HG03521 (cell line): ENCODE data around the gene TIGAR.

Experiments
- ATAC-seq: cut with Tn5 transposase; IDR thresholded peaks from one replicate; pipeline ENCODE4 v1.9.1; 2021; ENCODE audit warnings: mild to moderate bottlenecking, moderate library complexity; ENCODE audit not compliant: unreplicated experiment

The TIGAR gene

DNA sequence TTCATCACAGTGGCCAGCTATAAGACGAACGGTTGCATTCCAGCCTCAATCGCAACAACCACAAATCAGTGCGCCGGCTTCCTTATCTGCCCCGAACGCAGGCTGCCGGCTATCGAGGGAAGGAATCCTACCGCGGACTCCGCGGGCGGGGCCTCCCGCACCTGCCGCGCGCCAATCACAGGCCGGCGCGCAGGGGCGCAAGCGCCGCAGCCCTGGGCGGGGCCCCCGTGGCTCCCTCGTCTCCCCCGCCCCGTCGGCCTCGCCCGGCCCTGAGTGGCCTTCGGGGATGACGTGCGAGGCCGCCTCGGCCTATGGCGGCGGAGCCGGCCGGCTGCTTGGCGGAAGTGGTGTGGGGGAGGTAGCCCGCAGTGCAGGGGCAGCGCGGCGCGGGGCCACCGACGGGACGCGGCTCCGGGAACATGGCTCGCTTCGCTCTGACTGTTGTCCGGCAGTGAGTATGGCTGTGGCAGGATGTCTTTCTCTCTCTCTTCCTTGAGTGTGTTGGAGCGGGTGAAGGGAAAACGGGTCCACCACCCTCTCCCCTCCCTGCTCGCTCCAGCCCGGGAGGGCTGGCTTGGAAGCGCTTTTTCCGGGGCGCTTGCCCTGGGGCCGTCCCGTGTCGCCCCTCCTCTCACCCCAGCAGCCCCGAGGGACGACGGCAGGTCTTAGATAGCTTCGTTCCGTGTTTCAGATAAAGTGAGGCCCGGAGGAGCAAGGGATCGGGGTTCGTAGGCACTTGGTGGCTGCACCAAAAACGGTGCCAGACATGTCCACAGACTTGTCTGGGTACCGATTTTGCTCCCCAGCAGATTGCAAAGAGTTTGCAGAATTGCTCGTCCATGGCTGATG is at the start of gene TIGAR:
Gene TIGAR, plus strand, starts transcription at position 361 of the 849 bp plus-strand sequence. Its CDS starts 59 bp downstream, at position 420.
- ATAC-seq, result peak; percentile 95

DNA sequence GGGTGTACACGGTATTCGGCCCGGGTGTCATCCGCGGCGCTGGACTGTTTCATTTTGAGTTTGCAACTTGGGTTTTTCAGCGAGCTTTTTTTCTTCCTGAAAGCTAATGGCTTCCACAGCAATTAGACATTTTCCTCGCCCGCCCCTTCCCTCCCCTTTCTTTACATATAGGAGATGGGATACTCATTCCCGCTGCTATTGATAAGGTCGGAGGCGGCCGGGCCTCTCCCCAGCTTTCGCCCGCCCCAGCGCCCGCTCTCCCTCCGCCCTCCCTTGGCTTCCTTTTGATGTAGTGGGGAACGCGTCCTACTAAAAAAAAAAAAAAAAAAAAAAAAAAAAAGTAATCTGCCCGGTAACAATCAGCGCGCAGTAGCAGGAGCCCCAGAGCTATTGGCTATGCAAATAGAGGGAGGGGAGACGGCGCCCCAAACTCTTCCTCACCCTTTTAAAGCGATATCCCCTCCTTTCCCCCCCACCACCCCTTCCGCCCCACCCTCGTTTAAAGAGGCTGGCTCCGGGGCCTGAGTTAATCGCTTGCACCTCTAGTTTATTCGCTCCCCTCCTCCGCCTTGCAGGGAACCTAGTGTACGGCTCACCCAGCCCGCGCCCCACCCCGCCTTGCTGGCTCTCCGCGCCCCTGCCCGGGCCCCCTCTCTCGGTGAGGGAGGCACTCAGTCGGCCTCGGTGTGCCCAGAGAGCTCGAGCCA is 49.1 kb upstream of the TIGAR start:
- ATAC-seq, result peak; percentile 45

- peak; percentile 9 for ATAC-seq
Measured at GRCh38 chr12:4272424-4273272, 48.4 kb upstream of the TIGAR start.

GRCh38 chr12:4273273-4273651 is 47.8 kb upstream of the TIGAR start:
- no peak for ATAC-seq

DNA sequence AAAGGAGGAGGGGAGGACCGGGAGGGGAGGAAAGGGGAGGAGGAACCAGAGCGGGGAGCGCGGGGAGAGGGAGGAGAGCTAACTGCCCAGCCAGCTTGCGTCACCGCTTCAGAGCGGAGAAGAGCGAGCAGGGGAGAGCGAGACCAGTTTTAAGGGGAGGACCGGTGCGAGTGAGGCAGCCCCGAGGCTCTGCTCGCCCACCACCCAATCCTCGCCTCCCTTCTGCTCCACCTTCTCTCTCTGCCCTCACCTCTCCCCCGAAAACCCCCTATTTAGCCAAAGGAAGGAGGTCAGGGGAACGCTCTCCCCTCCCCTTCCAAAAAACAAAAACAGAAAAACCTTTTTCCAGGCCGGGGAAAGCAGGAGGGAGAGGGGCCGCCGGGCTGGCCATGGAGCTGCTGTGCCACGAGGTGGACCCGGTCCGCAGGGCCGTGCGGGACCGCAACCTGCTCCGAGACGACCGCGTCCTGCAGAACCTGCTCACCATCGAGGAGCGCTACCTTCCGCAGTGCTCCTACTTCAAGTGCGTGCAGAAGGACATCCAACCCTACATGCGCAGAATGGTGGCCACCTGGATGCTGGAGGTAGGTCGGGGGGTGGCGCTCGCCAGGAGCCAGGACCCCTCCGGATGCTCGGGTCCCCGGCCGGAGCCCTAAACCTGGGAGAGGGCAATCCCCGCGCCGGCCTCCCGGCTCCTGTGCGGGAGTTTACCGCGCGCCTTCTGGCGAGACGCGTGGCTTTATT is 47.2 kb upstream of the TIGAR start, which contains the start of gene CCND2:
Gene CCND2, plus strand, starts transcription at position 111 of the 744 bp plus-strand sequence. Its CDS starts 279 bp downstream, at position 390.
- ATAC-seq, result no peak

DNA sequence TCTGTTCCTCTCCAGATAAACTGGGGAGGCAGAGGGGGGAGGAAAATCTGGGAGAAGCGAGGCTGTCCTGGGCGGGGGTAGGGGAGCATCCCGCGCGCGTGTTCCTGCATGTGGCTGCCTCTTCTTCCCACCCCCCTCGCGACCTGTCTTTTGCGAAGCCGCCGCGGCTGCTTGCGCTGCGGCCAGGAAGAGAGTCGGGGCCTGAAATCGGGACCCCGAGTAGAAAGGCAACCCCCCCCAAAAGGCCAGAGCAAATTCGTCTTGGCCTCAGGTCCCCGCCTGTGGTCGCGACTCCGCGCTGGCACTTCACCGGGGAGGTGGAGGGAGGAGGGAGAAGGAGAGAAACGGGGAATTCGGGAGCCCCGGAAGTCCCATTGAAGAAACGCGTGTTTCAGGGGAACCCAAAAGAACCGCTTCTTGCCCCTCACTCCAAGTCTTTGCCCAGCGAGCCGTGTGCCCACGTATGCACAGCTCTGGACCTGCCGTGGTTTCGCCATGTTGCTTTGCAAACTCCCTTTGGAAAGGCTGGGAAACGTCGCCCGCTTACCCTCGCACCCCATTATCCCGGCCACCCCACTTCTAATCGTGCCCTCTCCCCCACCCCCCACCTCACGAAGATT is 46.5 kb upstream of the TIGAR start:
- ATAC-seq, result no peak

- no peak for ATAC-seq
Measured at GRCh38 chr12:4275016-4275869, 45.8 kb upstream of the TIGAR start.

DNA sequence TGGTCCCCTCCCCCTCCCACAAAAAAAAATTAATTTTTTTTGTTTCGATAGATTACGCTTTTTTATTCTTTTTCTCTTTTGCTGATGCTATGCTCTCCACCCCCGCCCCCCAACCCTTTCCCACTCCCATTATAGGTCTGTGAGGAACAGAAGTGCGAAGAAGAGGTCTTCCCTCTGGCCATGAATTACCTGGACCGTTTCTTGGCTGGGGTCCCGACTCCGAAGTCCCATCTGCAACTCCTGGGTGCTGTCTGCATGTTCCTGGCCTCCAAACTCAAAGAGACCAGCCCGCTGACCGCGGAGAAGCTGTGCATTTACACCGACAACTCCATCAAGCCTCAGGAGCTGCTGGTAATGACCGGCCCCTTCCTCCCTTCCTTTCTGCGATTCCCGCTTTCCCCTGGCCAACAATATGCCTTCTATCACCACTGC is 45.1 kb upstream of the TIGAR start:
- ATAC-seq, result no peak

DNA sequence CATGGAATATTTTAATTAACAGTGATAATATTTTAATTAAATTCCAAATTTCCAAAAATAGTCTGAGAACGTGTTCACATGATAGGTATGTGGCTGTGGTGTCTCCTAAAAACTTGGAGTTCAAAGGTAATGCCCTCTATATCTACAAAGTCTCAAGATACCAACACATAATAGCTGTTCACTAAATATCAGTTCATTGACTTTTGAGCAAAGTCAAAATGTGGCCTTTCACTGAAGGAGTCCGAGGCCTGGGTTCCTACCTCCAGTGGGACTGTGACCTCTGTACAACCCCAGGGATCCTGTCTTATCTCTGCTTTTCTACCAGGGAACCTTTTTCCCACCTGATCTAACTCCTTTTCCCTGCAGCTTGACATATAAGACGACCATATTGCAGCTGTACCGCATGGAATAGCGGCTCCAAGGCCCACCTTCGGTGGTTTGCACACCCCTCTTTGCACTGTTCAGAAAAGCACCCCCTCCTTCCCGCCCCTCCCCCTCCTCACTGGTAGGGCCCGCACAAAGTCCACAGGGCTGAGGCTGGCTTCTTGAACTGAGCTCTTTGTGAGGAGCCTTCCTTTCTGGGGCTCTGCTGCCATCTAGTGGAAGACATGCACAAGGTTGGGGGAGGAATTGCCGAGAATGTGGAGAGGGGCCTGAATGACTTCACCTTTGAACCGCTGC is 44.3 kb upstream of the TIGAR start:
- ATAC-seq, result peak; percentile 35

- ATAC-seq, result no peak
Measured at GRCh38 chr12:4277205-4277543, 43.8 kb upstream of the TIGAR start.

GRCh38 chr12:4277857-4278256 is 43.2 kb upstream of the TIGAR start:
- no peak for ATAC-seq

GRCh38 chr12:4278329-4279197 is 42.5 kb upstream of the TIGAR start:
- ATAC-seq, result no peak

DNA sequence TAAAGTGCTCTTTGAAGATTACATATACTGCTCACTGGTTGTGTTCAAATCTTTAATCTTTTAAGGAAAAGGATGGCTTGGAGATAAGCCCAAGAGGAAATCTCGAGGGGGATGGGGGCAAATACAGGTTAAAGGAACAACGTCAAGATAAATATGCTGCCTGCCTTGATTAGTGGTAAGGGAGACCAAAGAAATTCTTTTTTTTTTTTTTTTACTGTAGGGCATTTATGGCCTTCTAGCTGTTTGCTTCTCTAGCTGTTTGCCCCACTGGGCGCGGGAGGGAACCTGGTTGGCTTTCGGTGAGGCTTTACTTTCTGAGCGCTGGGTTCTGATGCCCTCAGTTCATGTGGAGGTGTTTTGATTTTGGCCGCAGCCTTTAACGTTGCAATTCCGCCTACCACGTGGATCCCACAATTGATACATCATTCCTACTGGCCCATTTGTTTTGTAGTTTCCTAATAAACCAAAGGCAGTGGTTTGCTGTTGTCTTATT is 41.8 kb upstream of the TIGAR start:
- no peak for ATAC-seq

GRCh38 chr12:4280351-4281163 is 40.5 kb upstream of the TIGAR start:
- ATAC-seq, result no peak

GRCh38 chr12:4281173-4281654 is 39.8 kb upstream of the TIGAR start:
- no peak for ATAC-seq

DNA sequence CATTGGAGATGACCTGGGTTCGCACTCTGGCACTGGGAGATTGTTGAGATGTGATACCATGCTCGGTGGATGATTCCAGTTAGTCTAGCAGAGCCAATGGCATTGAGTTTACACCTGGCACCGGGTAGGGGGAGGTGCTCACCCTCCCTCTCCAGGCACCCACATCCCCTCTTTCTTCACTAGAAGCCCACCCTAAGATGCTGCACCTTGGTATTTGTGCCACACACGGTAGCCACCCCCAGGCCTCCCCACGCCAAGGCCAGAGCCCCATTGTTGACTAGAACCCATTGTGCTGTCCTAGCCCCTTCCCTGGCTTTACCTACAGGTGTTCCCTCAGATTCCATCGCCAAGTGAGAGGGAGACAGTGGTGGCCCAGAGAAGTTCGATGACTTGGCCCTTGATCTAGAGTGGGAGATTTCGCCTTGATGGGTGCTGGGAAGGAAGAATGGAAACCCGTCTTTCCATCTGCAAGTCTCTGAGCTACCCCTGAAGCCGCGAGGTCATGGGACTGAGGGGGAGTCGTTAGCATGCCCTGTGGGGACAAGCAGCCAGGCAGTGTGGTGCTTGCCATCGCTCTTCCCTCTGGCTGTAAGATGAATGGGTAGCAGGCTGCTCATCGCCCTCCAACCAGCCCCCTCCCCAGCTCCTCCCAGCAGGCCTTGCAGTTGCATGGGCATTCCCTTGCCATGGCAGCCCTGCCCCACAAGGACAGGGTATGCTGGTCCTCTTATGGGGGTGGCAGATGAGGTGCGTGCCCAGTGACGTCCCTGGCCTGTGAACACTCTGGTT is 38.7 kb upstream of the TIGAR start:
- ATAC-seq, result no peak
